PC-3 (cell line): ENCODE results near the gene CACUL1. TPM values are rescaled to one million over a fixed set of nuclear protein-coding genes. Genes with fewer than 3 reads are reported as not detected.

ENCODE experiments used
- ATAC-seq: fragments of 200-7000 bp; cut with Tn5 transposase; 2 replicates; pipeline ENCODE4 v1.9.1; 2020; ENCODE audit warnings: mild to moderate bottlenecking, moderate library complexity
- BruUV-seq: library from RNA; stranded (reverse); fragments of 400-500 nt; replicated peaks from 2 replicates; lab custom pipeline; 2021; lab: Mats Ljungman, UMichigan
- CTCF ChIA-PET: fragments of 300-600 bp; sonication (Branson Sonifier 250); formaldehyde crosslinking; loops from one replicate; lab custom pipeline; 2022; ENCODE audit warnings: antibody characterized with exemption; lab: Charles Lee
- POLR2A ChIA-PET: fragments of 300-600 bp; sonication (Branson Sonifier 250); formaldehyde crosslinking; loops from one replicate; lab custom pipeline; 2022; ENCODE audit warnings: antibody characterized with exemption; ENCODE audit not compliant: unreplicated experiment; lab: Charles Lee
- DNase-seq: peaks from one replicate; pipeline ENCODE4 v3.0.0-alpha.2; 2015
- H2AFZ ChIP-seq: fragments of 300-600 bp; sonication (generic); 2 replicates; pipeline ENCODE4 v1.6.0; 2016; ENCODE audit warnings: antibody characterized with exemption, low read length
- H3F3A ChIP-seq: fragments of 300-600 bp; sonication (generic); one replicate; pipeline ENCODE4 v1.6.0; 2017; ENCODE audit warnings: antibody characterized with exemption, low read length, control low read depth, mild to moderate bottlenecking; ENCODE audit not compliant: unreplicated experiment
- H3K27ac ChIP-seq: fragments of 300-600 bp; sonication (generic); 2 replicates; pipeline ENCODE4 v1.5.1; 2016; ENCODE audit warnings: mild to moderate bottlenecking, low read length
- H3K27me3 ChIP-seq: fragments of 300-600 bp; sonication (generic); 2 replicates; pipeline ENCODE4 v1.6.1; 2016; ENCODE audit warnings: low read length, mixed read lengths
- H3K36me3 ChIP-seq: fragments of 300-600 bp; sonication (generic); 2 replicates; pipeline ENCODE4 v1.6.1; 2016; ENCODE audit warnings: low read depth, mixed run types, low read length, mixed read lengths
- H3K4me1 ChIP-seq: fragments of 300-600 bp; sonication (generic); 2 replicates; pipeline ENCODE4 v1.5.1; 2016; ENCODE audit warnings: low read length; ENCODE audit not compliant: insufficient read depth
- H3K4me2 ChIP-seq: fragments of 300-600 bp; sonication (generic); 2 replicates; pipeline ENCODE4 v1.6.0; 2016; ENCODE audit warnings: low read length
- H3K4me3 ChIP-seq: fragments of 300-600 bp; sonication (generic); 2 replicates; pipeline ENCODE4 v1.5.1; 2016; ENCODE audit warnings: mild to moderate bottlenecking, low read length, mixed read lengths
- H3K79me2 ChIP-seq: fragments of 300-600 bp; sonication (generic); 2 replicates; pipeline ENCODE4 v1.6.1; 2017; ENCODE audit warnings: low read length, mixed read lengths
- H3K9ac ChIP-seq: fragments of 300-600 bp; sonication (generic); 2 replicates; pipeline ENCODE4 v1.6.0; 2016; ENCODE audit warnings: mild to moderate bottlenecking, low read length
- H3K9me2 ChIP-seq: fragments of 300-600 bp; sonication (generic); replicated peaks from 2 replicates; pipeline ENCODE4 v1.6.1; 2016; ENCODE audit warnings: mixed run types, low read length, mixed read lengths
- H3K9me3 ChIP-seq: fragments of 300-600 bp; sonication (generic); 2 replicates; pipeline ENCODE4 v1.6.1; 2016; ENCODE audit warnings: low read length, mixed read lengths
- H4K20me1 ChIP-seq: fragments of 300-600 bp; sonication (generic); 2 replicates; pipeline ENCODE4 v1.6.1; 2016; ENCODE audit warnings: low read length, mixed read lengths
- CTCF ChIP-seq: fragments of 300-600 bp; sonication (generic); conservative IDR thresholded peaks from 2 replicates; pipeline ENCODE4 v1.5.1; 2017; ENCODE audit warnings: antibody characterized with exemption, low read depth, mild to moderate bottlenecking, low read length
- EZH2 ChIP-seq: fragments of 300-600 bp; sonication (generic); IDR thresholded peaks from one replicate; pipeline ENCODE4 v1.6.1; 2017; ENCODE audit warnings: antibody characterized with exemption, mild to moderate bottlenecking, low read length; ENCODE audit not compliant: unreplicated experiment
- EZH2phosphoT487 ChIP-seq: fragments of 300-600 bp; sonication (generic); IDR thresholded peaks from 2 replicates; pipeline ENCODE4 v1.6.1; 2018; ENCODE audit warnings: mild to moderate bottlenecking, antibody characterized with exemption, low read length, borderline replicate concordance
- intact Hi-C: fragments of 100-400 bp; cut with micrococcal nuclease; formaldehyde crosslinking; loops from 2 replicates; pipeline ENCODE4 v1.9.0; 2023
- total RNA-seq: library from RNA; depleted of rRNA; stranded (reverse); fragments of >200 nt; gene quantifications from 2 replicates; pipeline ENCODE4 v1.2.3, GENCODE V29; 2014

The CACUL1 gene
- total RNA-seq, 1 experiment from 2014 or later: 27.6 TPM

GRCh38 chr10:118712080-118712479 lies 42.7 kb downstream of the CACUL1 start:
- no TSS peak for BruUV-seq
- Histone ChIP-seq H3K27me3 (no peaks in the 10 kb centered on the region), H3F3A (no peaks in the 10 kb centered on the region), H3K79me2 (no peaks in the 10 kb centered on the region), H3K27ac (no peak overlapping the region), H3K4me2 (no peak overlapping the region), H3K9me3 (no peaks in the 10 kb centered on the region), H2AFZ (no peak overlapping the region), H3K36me3 (no peaks in the 10 kb centered on the region), H3K9ac (no peak overlapping the region), H3K4me3 (no peak overlapping the region), H3K9me2 (no peaks in the 10 kb centered on the region), H3K4me1 (no peaks in the 10 kb centered on the region), H4K20me1 (no peaks in the 10 kb centered on the region)
- intact Hi-C loops: no loop called here
- no peak for ATAC-seq
- TF ChIP-seq EZH2 (no peak), CTCF (no peak), EZH2phosphoT487 (no peak)
- POLR2A ChIA-PET: no interaction called here
- no peak for DNase-seq
- CTCF ChIA-PET: no interaction called here

GRCh38 chr10:118710487-118710886 lies 44.3 kb downstream of the CACUL1 start:
- DNase-seq (no peak), ATAC-seq (no peak)
- Histone ChIP-seq H3K9me2 (no peaks in the 10 kb centered on the region), H3K27me3 (no peaks in the 10 kb centered on the region), H3K4me1 (no peaks in the 10 kb centered on the region), H3K4me3 (no peak overlapping the region), H4K20me1 (no peaks in the 10 kb centered on the region), H3K4me2 (no peak overlapping the region), H3K27ac (no peak overlapping the region), H3K36me3 (no peaks in the 10 kb centered on the region), H3K9ac (no peak overlapping the region), H2AFZ (no peak overlapping the region), H3K9me3 (no peaks in the 10 kb centered on the region), H3F3A (no peaks in the 10 kb centered on the region), H3K79me2 (no peaks in the 10 kb centered on the region)
- POLR2A ChIA-PET: no interaction called here
- CTCF ChIA-PET: no interaction called here
- TF ChIP-seq CTCF (no peak), EZH2 (no peak), EZH2phosphoT487 (no peak)
- intact Hi-C loops: no loop called here
- BruUV-seq: no TSS peak

GRCh38 chr10:118708571-118708970 lies 46.2 kb downstream of the CACUL1 start:
- no TSS peak for BruUV-seq
- Histone ChIP-seq H4K20me1 (no peaks in the 10 kb centered on the region), H3K4me2 (no peak overlapping the region), H3K79me2 (no peaks in the 10 kb centered on the region), H3K27me3 (no peaks in the 10 kb centered on the region), H2AFZ (no peak overlapping the region), H3K4me3 (no peak overlapping the region), H3K9ac (no peak overlapping the region), H3F3A (no peaks in the 10 kb centered on the region), H3K27ac (no peak overlapping the region), H3K4me1 (no peaks in the 10 kb centered on the region), H3K36me3 (no peaks in the 10 kb centered on the region), H3K9me3 (no peaks in the 10 kb centered on the region), H3K9me2 (no peaks in the 10 kb centered on the region)
- intact Hi-C loops: loop anchor here (5.0 kb wide), 1 partner anchor 141 kb away; no protein-coding TSS in a partner anchor
- no peak for TF ChIP-seq CTCF
- ATAC-seq (no peak), DNase-seq (no peak)
- ChIA-PET POLR2A (no interaction called here), CTCF (no interaction called here)
